ENCODE data around the gene USP14. TPM values are rescaled to one million over a fixed set of nuclear protein-coding genes. Genes with fewer than 3 reads are reported as not detected.

Gene USP14
- total RNA-seq, 2 donors from 2014 or later: 36.0 to 55.9 TPM

GRCh38 chr18:227902-228301 lies 69.5 kb downstream of the USP14 start:
- intact Hi-C loops (cut with DNase I): no loop called here
- H3K4me3 ChIP-seq: no peak overlapping the region
- peaks cover 3% of the 10 kb centered on the region for H3K4me1 ChIP-seq
- no peak overlapping the region for H3K27ac ChIP-seq
- no peaks in the 10 kb centered on the region for H3K9me3 ChIP-seq
- DNase-seq: no peak
- H3K36me3 ChIP-seq: no peaks in the 10 kb centered on the region
- H3K9ac ChIP-seq (ENCODE audit: low read depth in 2 of 2, low read length in 2 of 2): no peak overlapping the region
- TF ChIP-seq, protein P1, sequence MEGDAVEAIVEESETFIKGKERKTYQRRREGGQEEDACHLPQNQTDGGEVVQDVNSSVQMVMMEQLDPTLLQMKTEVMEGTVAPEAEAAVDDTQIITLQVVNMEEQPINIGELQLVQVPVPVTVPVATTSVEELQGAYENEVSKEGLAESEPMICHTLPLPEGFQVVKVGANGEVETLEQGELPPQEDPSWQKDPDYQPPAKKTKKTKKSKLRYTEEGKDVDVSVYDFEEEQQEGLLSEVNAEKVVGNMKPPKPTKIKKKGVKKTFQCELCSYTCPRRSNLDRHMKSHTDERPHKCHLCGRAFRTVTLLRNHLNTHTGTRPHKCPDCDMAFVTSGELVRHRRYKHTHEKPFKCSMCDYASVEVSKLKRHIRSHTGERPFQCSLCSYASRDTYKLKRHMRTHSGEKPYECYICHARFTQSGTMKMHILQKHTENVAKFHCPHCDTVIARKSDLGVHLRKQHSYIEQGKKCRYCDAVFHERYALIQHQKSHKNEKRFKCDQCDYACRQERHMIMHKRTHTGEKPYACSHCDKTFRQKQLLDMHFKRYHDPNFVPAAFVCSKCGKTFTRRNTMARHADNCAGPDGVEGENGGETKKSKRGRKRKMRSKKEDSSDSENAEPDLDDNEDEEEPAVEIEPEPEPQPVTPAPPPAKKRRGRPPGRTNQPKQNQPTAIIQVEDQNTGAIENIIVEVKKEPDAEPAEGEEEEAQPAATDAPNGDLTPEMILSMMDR (IDR thresholded peaks at IDR 0.05): no peak
- no peaks in the 10 kb centered on the region for H3K27me3 ChIP-seq

DNA sequence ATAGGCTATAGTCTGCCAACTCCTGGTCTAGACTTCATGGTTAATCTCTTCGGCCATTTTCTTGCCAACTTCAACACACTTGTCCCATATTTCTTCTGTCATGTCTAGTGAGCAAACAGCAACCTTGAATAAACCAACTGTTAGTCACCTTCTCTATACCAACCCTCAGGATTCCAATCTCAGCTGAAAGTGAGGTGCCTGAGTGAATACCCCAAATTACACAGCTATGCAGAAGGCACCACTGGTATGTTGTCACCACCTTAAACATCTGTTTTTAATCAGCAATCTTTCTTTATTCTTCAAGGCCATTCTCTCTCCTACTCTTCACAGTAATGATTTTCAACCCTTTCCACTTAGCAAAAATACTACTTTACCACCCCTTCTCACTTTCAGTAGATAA lies 70.2 kb downstream of the USP14 start:
- no peaks in the 10 kb centered on the region for H3K36me3 ChIP-seq
- intact Hi-C loops (cut with DNase I): no loop called here
- TF ChIP-seq, protein P1 (IDR thresholded peaks at IDR 0.05): no peak

DNA sequence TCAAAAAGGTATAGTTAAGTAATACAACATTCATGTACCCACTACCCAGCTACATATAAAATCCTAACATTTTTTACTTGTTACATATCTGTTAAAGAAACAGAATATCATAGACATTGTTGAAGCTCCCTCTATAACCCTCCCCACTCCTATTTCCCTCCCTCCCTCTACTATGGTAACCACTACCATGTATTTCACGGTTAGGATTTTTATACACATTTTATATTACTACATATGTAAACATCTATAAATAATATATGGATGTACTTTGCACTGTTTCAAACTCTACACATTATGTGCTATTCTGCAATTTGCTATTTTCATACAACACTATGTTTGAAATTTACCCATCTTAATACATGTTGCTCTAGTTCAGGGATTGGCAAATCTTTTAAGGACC lies 73.2 kb downstream of the USP14 start:
- TF ChIP-seq, protein P1 (IDR thresholded peaks at IDR 0.05): no peak
- Histone ChIP-seq H3K9me3 (no peaks in the 10 kb centered on the region), H3K27me3 (no peaks in the 10 kb centered on the region), H3K9ac (ENCODE audit: low read depth in 2 of 2, low read length in 2 of 2) (no peak overlapping the region), H3K27ac (no peak overlapping the region), H3K36me3 (no peaks in the 10 kb centered on the region), H3K4me1 (peaks cover 3% of the 10 kb centered on the region), H3K4me3 (no peak overlapping the region)
- intact Hi-C loops (cut with DNase I): no loop called here
- no peak for DNase-seq

More for the DNA sequence above, 70.2 kb downstream of the USP14 start:
- no peaks in the 10 kb centered on the region for H3K27me3 ChIP-seq
- H3K4me1 ChIP-seq: peaks cover 3% of the 10 kb centered on the region
- no peak overlapping the region for H3K4me3 ChIP-seq
- no peak overlapping the region for H3K9ac ChIP-seq (ENCODE audit: low read depth in 2 of 2, low read length in 2 of 2)
- DNase-seq: no peak
- H3K9me3 ChIP-seq: no peaks in the 10 kb centered on the region
- no peak overlapping the region for H3K27ac ChIP-seq

GRCh38 chr18:240175-240574 lies 81.8 kb downstream of the USP14 start:
- intact Hi-C loops (cut with DNase I): no loop called here
- no peak for DNase-seq
- TF ChIP-seq, protein P1 (IDR thresholded peaks at IDR 0.05): no peak
- Histone ChIP-seq H3K4me3 (no peak overlapping the region), H3K27me3 (no peaks in the 10 kb centered on the region), H3K9me3 (no peaks in the 10 kb centered on the region), H3K9ac (ENCODE audit: low read depth in 2 of 2, low read length in 2 of 2) (no peak overlapping the region), H3K4me1 (no peaks in the 10 kb centered on the region), H3K27ac (no peak overlapping the region), H3K36me3 (peaks cover 5% of the 10 kb centered on the region)

DNA sequence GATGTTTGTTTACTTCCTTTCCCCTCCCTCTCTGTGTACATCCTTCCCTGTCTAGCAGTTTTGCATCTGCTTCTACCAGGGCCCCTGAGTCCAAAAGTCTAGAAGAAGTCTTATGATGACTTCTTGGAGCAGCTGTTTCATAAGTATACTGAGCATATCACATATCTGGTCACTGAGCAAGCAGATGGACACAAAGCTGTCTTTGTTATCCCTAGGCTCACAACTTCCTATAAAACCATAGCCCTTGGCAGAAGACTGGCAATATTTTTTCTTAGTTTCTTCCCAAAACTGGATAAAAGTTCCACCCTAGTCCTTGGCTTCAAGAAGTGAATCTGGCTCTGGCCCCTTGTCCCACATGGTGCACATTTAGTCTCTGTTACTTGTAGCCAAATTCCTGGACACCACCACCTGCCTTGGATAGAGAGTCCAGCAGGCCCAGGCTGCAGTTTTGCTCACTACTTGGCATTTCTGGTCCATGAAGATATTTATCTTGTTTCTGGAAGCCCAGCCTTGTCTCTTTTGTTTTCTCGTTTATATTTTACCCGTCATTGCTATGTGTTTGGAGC lies 87.0 kb downstream of the USP14 start:
- no peak overlapping the region for H3K4me3 ChIP-seq

More for the DNA sequence above, 87.0 kb downstream of the USP14 start:
- H3K9me3 ChIP-seq: no peaks in the 10 kb centered on the region
- no peak for DNase-seq
- no peak overlapping the region for H3K27ac ChIP-seq
- no peaks in the 10 kb centered on the region for H3K4me1 ChIP-seq
- TF ChIP-seq, protein P1 (IDR thresholded peaks at IDR 0.05): no peak
- H3K36me3 ChIP-seq: peaks cover 12% of the 10 kb centered on the region
- H3K9ac ChIP-seq (ENCODE audit: low read depth in 2 of 2, low read length in 2 of 2): no peak overlapping the region
- intact Hi-C loops (cut with DNase I): no loop called here
- H3K27me3 ChIP-seq: no peaks in the 10 kb centered on the region
